Medulla oblongata (tissue), 1 donor: ENCODE measurements around the gene CHTF18.
"Not testable (repeated sequence)": the region's sequence is repeated elsewhere in the genome, so short reads cannot be mapped to it uniquely, and the experiment has no call there.

Experiments
- DNase-seq: peaks from one replicate; pipeline ENCODE4 v3.0.0-alpha.2; 2015; ENCODE audit errors: extremely low spot score

The CHTF18 gene

GRCh38 chr16:807347-808084, 19.1 kb downstream of the CHTF18 start:
- DNase-seq: peak; percentile 91

GRCh38 chr16:808085-808386, 19.6 kb downstream of the CHTF18 start:
- no peak for DNase-seq

GRCh38 chr16:813204-813915, 24.9 kb downstream of the CHTF18 start:
- peak; percentile 69 for DNase-seq

GRCh38 chr16:813916-814412, 25.5 kb downstream of the CHTF18 start:
- no peak for DNase-seq

GRCh38 chr16:814974-815373, 26.6 kb downstream of the CHTF18 start:
- DNase-seq: no peak

- no peak for DNase-seq
Observed at GRCh38 chr16:815861-816260, 27.4 kb downstream of the CHTF18 start.

- DNase-seq: no peak
Observed at GRCh38 chr16:817001-817906, 28.8 kb downstream of the CHTF18 start.

- DNase-seq: no peak
Observed at GRCh38 chr16:818132-818531, 29.7 kb downstream of the CHTF18 start.

GRCh38 chr16:818592-818991, 30.2 kb downstream of the CHTF18 start:
- DNase-seq: no peak

- DNase-seq: no peak
Observed at GRCh38 chr16:819336-820043, 31.1 kb downstream of the CHTF18 start.

GRCh38 chr16:820044-820408, 31.6 kb downstream of the CHTF18 start:
- DNase-seq: not testable (repeated sequence)

- DNase-seq: no peak
Observed at GRCh38 chr16:820748-821147, 32.3 kb downstream of the CHTF18 start.

- DNase-seq: no peak
Observed at GRCh38 chr16:821751-822150, 33.3 kb downstream of the CHTF18 start.

- no peak for DNase-seq
Observed at GRCh38 chr16:822174-822908, 33.9 kb downstream of the CHTF18 start.

GRCh38 chr16:822909-823297, 34.5 kb downstream of the CHTF18 start:
- DNase-seq: no peak

- no peak for DNase-seq
Observed at GRCh38 chr16:824194-824593, 35.8 kb downstream of the CHTF18 start.

GRCh38 chr16:824601-825000, 36.2 kb downstream of the CHTF18 start:
- no peak for DNase-seq

GRCh38 chr16:825341-826061, 37.1 kb downstream of the CHTF18 start:
- DNase-seq: peak; percentile 50

- no peak for DNase-seq
Observed at GRCh38 chr16:827513-827912, 39.1 kb downstream of the CHTF18 start.

GRCh38 chr16:828891-829290, 40.5 kb downstream of the CHTF18 start:
- no peak for DNase-seq
